ENCODE data around the gene GRM1.

Gene GRM1

GRCh38 chr6:146311079-146311478 is 282.2 kb downstream of the GRM1 start:
- no peak for DNase-seq
- no peak for TF ChIP-seq GATA1 (IDR thresholded peaks at IDR 0.05; ENCODE audit: low read depth, low read length)
- no peak for TF ChIP-seq POLR2A (IDR thresholded peaks at IDR 0.05; ENCODE audit: low read length)

- DNase-seq = no peak
- TF ChIP-seq POLR2A (IDR thresholded peaks at IDR 0.05; ENCODE audit: low read length) (no peak), GATA1 (IDR thresholded peaks at IDR 0.05; ENCODE audit: low read depth, low read length) (no peak)
These were observed 283.7 kb downstream of the GRM1 start for GRCh38 chr6:146312608-146313007.

- no peak for TF ChIP-seq GATA1 (IDR thresholded peaks at IDR 0.05; ENCODE audit: low read depth, low read length)
- TF ChIP-seq POLR2A (IDR thresholded peaks at IDR 0.05; ENCODE audit: low read length) = no peak
- DNase-seq = no peak
These were observed 286.7 kb downstream of the GRM1 start for GRCh38 chr6:146315381-146316174.

- no peak for DNase-seq
- no peak for TF ChIP-seq POLR2A (IDR thresholded peaks at IDR 0.05; ENCODE audit: low read length)
- TF ChIP-seq GATA1 (IDR thresholded peaks at IDR 0.05; ENCODE audit: low read depth, low read length) = no peak
These were observed 287.3 kb downstream of the GRM1 start for GRCh38 chr6:146316175-146316495.

GRCh38 chr6:146331013-146331412 is 302.2 kb downstream of the GRM1 start:
- no peak for TF ChIP-seq GATA1 (IDR thresholded peaks at IDR 0.05; ENCODE audit: low read depth, low read length)
- no peak for TF ChIP-seq POLR2A (IDR thresholded peaks at IDR 0.05; ENCODE audit: low read length)
- DNase-seq = no peak

- TF ChIP-seq GATA1 (IDR thresholded peaks at IDR 0.05; ENCODE audit: low read depth, low read length) (no peak), POLR2A (IDR thresholded peaks at IDR 0.05; ENCODE audit: low read length) (no peak)
- DNase-seq = no peak
These were observed 306.5 kb downstream of the GRM1 start for GRCh38 chr6:146335336-146335735.

- DNase-seq = no peak
- no peak for TF ChIP-seq GATA1 (IDR thresholded peaks at IDR 0.05; ENCODE audit: low read depth, low read length)
- no peak for TF ChIP-seq POLR2A (IDR thresholded peaks at IDR 0.05; ENCODE audit: low read length)
These were observed 307.3 kb downstream of the GRM1 start for GRCh38 chr6:146336191-146336590.

- TF ChIP-seq GATA1 (IDR thresholded peaks at IDR 0.05; ENCODE audit: low read depth, low read length) = no peak
- TF ChIP-seq POLR2A (IDR thresholded peaks at IDR 0.05; ENCODE audit: low read length) = no peak
- DNase-seq = no peak
These were observed 308.5 kb downstream of the GRM1 start for GRCh38 chr6:146337376-146337775.

- no peak for TF ChIP-seq POLR2A (IDR thresholded peaks at IDR 0.05; ENCODE audit: low read length)
- TF ChIP-seq GATA1 (IDR thresholded peaks at IDR 0.05; ENCODE audit: low read depth, low read length) = no peak
- DNase-seq = no peak
These were observed 310.9 kb downstream of the GRM1 start for GRCh38 chr6:146339716-146340115.

GRCh38 chr6:146341493-146342230 is 312.8 kb downstream of the GRM1 start:
- TF ChIP-seq POLR2A (IDR thresholded peaks at IDR 0.05; ENCODE audit: low read length) = no peak
- TF ChIP-seq GATA1 (IDR thresholded peaks at IDR 0.05; ENCODE audit: low read depth, low read length) = no peak
- no peak for DNase-seq

- TF ChIP-seq POLR2A (IDR thresholded peaks at IDR 0.05; ENCODE audit: low read length) (no peak), GATA1 (IDR thresholded peaks at IDR 0.05; ENCODE audit: low read depth, low read length) (no peak)
- no peak for DNase-seq
These were observed 316.7 kb downstream of the GRM1 start for GRCh38 chr6:146345598-146345997.

- DNase-seq = no peak
- no peak for TF ChIP-seq POLR2A (IDR thresholded peaks at IDR 0.05; ENCODE audit: low read length)
- TF ChIP-seq GATA1 (IDR thresholded peaks at IDR 0.05; ENCODE audit: low read depth, low read length) = no peak
These were observed 318.2 kb downstream of the GRM1 start for GRCh38 chr6:146347090-146347489.

- no peak for DNase-seq
- TF ChIP-seq GATA1 (IDR thresholded peaks at IDR 0.05; ENCODE audit: low read depth, low read length) (no peak), POLR2A (IDR thresholded peaks at IDR 0.05; ENCODE audit: low read length) (no peak)
These were observed 318.8 kb downstream of the GRM1 start for GRCh38 chr6:146347690-146348089.

GRCh38 chr6:146351018-146351417 is 322.2 kb downstream of the GRM1 start:
- TF ChIP-seq POLR2A (IDR thresholded peaks at IDR 0.05; ENCODE audit: low read length) = no peak
- TF ChIP-seq GATA1 (IDR thresholded peaks at IDR 0.05; ENCODE audit: low read depth, low read length) = no peak
- DNase-seq = no peak

GRCh38 chr6:146352163-146352562 is 323.3 kb downstream of the GRM1 start:
- TF ChIP-seq GATA1 (IDR thresholded peaks at IDR 0.05; ENCODE audit: low read depth, low read length) (no peak), POLR2A (IDR thresholded peaks at IDR 0.05; ENCODE audit: low read length) (no peak)
- DNase-seq = no peak

Data from erythroblast (primary cell).